HepG2 (cell line): ENCODE measurements around the gene MKRN1.

Experiments used
- CTCF ChIP-seq: sonication (generic); formaldehyde crosslinking; IDR thresholded peaks from 2 replicates; pipeline ENCODE4 v1.5.0; 2020; ENCODE audit warnings: mild to moderate bottlenecking, missing genetic modification reagents, moderate library complexity
- MEF2D ChIP-seq: sonication (generic); formaldehyde crosslinking; IDR thresholded peaks from 2 replicates; pipeline ENCODE4 v1.5.1; 2020; ENCODE audit warnings: mild to moderate bottlenecking, missing genetic modification reagents
- SRSF9 ChIP-seq: fragments of 200-400 bp; formaldehyde crosslinking; IDR thresholded peaks from 2 replicates; pipeline ENCODE4 v1.6.1; 2018; ENCODE audit warnings: borderline replicate concordance, mild to moderate bottlenecking, low read depth, low read length; ENCODE audit not compliant: insufficient read depth, poor library complexity, severe bottlenecking
- ZC3H4 ChIP-seq: sonication (generic); formaldehyde crosslinking; IDR thresholded peaks from 2 replicates; pipeline ENCODE4 v1.4.0; 2020; ENCODE audit warnings: missing genetic modification reagents, borderline replicate concordance
- ZNF672 ChIP-seq: sonication (generic); formaldehyde crosslinking; IDR thresholded peaks from 2 replicates; pipeline ENCODE4 v1.8.1; 2022; ENCODE audit warnings: missing genetic modification reagents
- ZNF776 ChIP-seq: sonication (generic); formaldehyde crosslinking; IDR thresholded peaks from 2 replicates; pipeline ENCODE4 v1.4.0; 2020; ENCODE audit warnings: mild to moderate bottlenecking, missing genetic modification reagents

- no peak for TF ChIP-seq CTCF (CRISPR knock-in tag)
- no peak for TF ChIP-seq MEF2D (CRISPR knock-in tag)
- no peak for TF ChIP-seq ZC3H4 (CRISPR knock-in tag)
- no peak for TF ChIP-seq ZNF672 (CRISPR knock-in tag)
- TF ChIP-seq ZNF776 (CRISPR knock-in tag) = no peak
- TF ChIP-seq SRSF9 = no peak
Measured at GRCh38 chr7:140497241-140497769, 18.0 kb upstream of the MKRN1 start.
